Suprapubic skin (tissue), 3 donors: Measurements from ENCODE around the gene TWIST2.

Experiments
- CTCF ChIP-seq, 2 donors: fragments of 200-600 bp in 1 of 2; fragments of 450-650 bp in 1 of 2; sonication (generic) in 1 of 2; IDR thresholded peaks; one replicate each; pipeline ENCODE4 v1.5.1; 2016 to 2019; ENCODE audit warnings: antibody characterized with exemption in 2 of 2, mild to moderate bottlenecking in 1 of 2, moderate library complexity in 1 of 2
- EP300 ChIP-seq: sonication (generic); formaldehyde crosslinking; IDR thresholded peaks from one replicate; pipeline ENCODE4 v1.6.1; 2017; ENCODE audit warnings: antibody characterized with exemption
- POLR2A ChIP-seq, 2 donors: fragments of 450-650 bp; IDR thresholded peaks; one replicate each; pipeline ENCODE4 v1.6.1; 2017; ENCODE audit warnings: antibody characterized with exemption in 2 of 2, mild to moderate bottlenecking in 2 of 2, moderate library complexity in 2 of 2

GRCh38 chr2:238868067-238868524 is 20.2 kb downstream of the TWIST2 start:
- no peak for TF ChIP-seq CTCF (IDR thresholded peaks at IDR 0.05)
- no peak for TF ChIP-seq POLR2A (IDR thresholded peaks at IDR 0.05)
- no peak for TF ChIP-seq EP300
